C4-2B (cell line): ENCODE results near the gene TMEM134.

Experiments
- H3K27ac ChIP-seq: fragments of 450-650 bp; 2 replicates; pipeline ENCODE4 v1.5.1; 2017
- ZFX ChIP-seq: fragments of 450-650 bp; IDR thresholded peaks from 2 replicates; pipeline ENCODE4 v1.6.1; 2017
- TF ChIP-seq, protein P1 (sequence below): fragments of 450-650 bp; conservative IDR thresholded peaks from 2 replicates; pipeline ENCODE4 v1.5.1; 2017; ENCODE audit warnings: mild to moderate bottlenecking

The TMEM134 gene

GRCh38 chr11:67472882-67473281 lies 3.8 kb upstream of the TMEM134 start:
- TF ChIP-seq ZFX: no peak
- TF ChIP-seq, protein P1, sequence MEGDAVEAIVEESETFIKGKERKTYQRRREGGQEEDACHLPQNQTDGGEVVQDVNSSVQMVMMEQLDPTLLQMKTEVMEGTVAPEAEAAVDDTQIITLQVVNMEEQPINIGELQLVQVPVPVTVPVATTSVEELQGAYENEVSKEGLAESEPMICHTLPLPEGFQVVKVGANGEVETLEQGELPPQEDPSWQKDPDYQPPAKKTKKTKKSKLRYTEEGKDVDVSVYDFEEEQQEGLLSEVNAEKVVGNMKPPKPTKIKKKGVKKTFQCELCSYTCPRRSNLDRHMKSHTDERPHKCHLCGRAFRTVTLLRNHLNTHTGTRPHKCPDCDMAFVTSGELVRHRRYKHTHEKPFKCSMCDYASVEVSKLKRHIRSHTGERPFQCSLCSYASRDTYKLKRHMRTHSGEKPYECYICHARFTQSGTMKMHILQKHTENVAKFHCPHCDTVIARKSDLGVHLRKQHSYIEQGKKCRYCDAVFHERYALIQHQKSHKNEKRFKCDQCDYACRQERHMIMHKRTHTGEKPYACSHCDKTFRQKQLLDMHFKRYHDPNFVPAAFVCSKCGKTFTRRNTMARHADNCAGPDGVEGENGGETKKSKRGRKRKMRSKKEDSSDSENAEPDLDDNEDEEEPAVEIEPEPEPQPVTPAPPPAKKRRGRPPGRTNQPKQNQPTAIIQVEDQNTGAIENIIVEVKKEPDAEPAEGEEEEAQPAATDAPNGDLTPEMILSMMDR: no peak
- H3K27ac ChIP-seq: no peak overlapping the region

DNA sequence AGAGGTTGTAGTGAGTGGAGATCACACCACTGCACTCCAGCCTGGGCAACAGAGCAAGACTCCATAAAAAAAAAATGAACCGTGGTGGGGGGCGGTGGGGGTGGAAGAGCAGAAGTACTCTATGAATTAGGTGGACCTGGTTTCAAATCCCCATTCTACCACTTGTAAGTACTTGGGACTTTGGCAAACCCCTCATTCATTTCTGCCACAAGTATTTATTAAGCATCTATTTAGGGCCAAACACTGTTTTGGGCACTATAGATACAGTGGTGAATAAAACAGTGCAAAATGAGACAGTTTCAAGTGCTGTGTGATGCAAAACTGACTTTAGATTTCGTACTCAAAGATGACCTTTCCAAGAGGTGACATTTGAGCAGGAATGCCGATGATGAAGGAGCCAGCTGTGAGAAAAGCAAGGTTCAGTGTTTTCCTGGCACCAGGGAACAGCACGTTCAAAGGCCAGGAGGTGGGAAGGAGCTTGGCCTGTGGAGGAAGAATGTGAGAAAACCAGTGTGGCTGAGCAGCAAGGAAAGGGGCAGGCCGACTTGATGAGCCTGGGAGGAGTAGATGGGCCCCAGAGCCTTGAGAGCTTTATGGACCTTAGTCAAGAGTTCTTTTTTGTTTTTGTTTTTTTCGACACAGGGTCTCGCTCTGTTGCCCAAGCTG lies 1.4 kb upstream of the TMEM134 start:
- H3K27ac ChIP-seq: no peak overlapping the region
- no peak for TF ChIP-seq ZFX
- TF ChIP-seq, protein P1: no peak

DNA sequence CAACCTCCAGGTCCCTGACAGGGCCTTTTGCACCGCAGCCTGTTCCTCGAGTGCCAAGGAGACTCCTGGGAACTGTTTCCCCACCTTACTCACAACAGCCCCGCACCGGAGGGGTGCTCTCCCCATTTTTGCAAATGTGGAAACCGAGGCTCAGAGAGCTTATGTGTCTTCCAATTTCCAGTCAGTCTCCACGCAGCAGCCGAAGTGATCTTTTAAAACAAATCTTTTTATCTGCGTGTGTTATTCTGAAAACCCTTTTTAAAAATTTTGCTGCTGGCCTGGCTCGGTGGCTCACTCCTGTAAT lies 409 bp upstream of the TMEM134 start:
- peak overlapping the region; percentile 97 for H3K27ac ChIP-seq
- TF ChIP-seq ZFX: no peak

DNA sequence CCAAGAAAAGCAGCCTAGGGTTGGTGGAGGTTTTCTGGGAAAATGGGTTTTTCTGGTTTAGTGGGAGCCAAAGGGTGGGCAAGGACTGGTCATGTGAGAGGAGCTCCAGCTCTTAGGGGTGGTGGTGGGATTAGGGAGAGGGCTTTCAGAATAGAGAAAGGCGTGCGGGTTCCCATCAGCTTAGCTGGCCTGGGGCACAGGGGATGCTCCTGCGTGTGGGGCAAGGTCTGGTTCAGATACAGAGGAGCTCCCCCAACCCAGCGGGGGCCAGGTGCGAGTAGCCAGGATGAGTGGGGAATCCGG lies 644 bp downstream of the TMEM134 start:
- no peak for TF ChIP-seq ZFX
- TF ChIP-seq, protein P1: no peak
- H3K27ac ChIP-seq: peak overlapping the region; percentile 97

GRCh38 chr11:67468056-67468455 lies 995 bp downstream of the TMEM134 start:
- peak overlapping the region; percentile 97 for H3K27ac ChIP-seq
- TF ChIP-seq, protein P1: no peak
- TF ChIP-seq ZFX: no peak

DNA sequence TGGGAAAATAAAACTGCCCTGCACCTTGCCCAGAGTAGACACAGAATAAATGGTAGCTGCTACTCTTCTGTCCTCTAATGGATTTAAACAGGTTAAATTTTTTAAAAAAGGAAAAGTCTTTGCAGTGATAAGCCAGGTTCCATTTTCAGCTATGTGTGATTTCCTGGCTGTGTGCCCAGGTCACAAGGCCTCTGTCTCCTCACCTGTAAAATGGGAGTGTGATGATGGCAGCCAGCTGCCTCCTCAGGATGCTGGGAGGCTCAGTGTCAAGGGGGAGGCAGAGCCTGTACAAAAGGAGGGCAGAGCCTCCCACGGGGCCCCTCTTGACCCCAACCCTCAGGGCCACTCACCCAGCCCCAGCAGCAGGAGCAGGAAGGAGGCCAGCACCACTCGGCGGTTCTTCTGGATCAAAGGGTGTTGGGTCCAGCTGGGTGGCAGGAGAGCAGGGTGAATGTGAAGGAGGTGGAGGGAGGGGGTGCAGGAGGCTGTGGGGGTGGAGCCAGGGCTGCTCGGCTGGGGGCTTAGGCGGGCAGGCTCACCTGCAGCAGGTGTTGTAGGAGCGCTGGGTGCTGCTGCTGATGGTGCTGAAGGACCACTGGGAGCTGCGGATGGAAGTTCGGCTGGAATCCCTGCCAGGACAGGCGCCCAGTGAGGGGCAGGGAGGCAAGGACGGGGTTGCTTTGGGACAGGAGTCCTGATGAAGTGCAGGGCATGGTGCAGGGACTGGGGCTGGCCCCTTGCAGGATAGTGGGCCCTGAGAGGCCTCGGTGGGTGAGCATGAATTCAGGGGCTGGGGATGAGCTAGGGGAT lies 1.9 kb downstream of the TMEM134 start:
- no peak for TF ChIP-seq ZFX
- TF ChIP-seq, protein P1: no peak
- peak overlapping the region; percentile 97 for H3K27ac ChIP-seq

- TF ChIP-seq, protein P1: no peak
- TF ChIP-seq ZFX: no peak
- peak overlapping the region; percentile 97 for H3K27ac ChIP-seq
Measured at GRCh38 chr11:67466367-67466766, 2.7 kb downstream of the TMEM134 start.

DNA sequence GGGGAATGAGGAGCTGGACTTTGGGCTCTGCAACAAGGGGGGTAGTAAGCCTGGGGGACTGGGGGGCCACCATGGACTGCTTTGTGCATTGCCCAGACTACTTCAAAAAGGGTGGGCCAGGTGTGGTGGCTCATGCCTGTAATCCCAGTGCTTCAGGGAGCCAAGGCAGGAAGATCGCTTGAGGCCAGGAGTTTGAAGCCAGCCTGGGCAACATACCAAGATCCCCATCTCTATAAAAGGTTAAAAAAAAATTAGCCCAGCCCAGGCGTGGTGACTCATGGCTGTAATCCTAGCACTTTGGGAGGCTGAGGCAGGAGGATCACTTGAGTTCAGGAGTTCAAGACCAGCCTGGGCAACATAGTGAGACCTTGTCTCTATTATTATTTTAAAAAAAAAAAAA lies 3.5 kb downstream of the TMEM134 start:
- peak overlapping the region; percentile 97 for H3K27ac ChIP-seq
